ENCODE results near the gene APBB1IP. TPM values are rescaled to one million over a fixed set of nuclear protein-coding genes. Genes with fewer than 3 reads are reported as not detected.

The APBB1IP gene
- total and polyA plus RNA-seq, 2 of the 8 experiments (the other 6 are each of a cell fraction or from before 2014, with no cell fraction given), result 0.05 TPM; not detected in 1

GRCh38 chr10:26507441-26507840 is 69.3 kb downstream of the APBB1IP start:
- Histone ChIP-seq H3K4me3 (ENCODE audit: extremely low read depth in 1 of 4, insufficient read depth in 2 of 4, low read depth in 3 of 4, low read length in 4 of 4) (no peak overlapping the region), H3K27ac (ENCODE audit: low read depth, low read length) (no peak overlapping the region), H4K91ac (replicated peaks; ENCODE audit: insufficient read length, low read length) (no peak overlapping the region), H4K5ac (ENCODE audit: insufficient read length, low read depth, low read length) (no peak overlapping the region), H3K4me2 (ENCODE audit: insufficient read depth in 1 of 2, low read depth in 2 of 2, low read length in 2 of 2) (no peak overlapping the region), H3K4ac (replicated peaks; ENCODE audit: insufficient read length, low read depth, low read length) (no peak overlapping the region), H3K36me3 (ENCODE audit: control insufficient read depth in 2 of 4, insufficient read depth in 4 of 4, low read length in 3 of 4) (no peaks in the 10 kb centered on the region), H3K4me1 (replicated peaks in 1 of 4; ENCODE audit: control insufficient read depth in 3 of 4, insufficient read depth in 4 of 4, low read length in 3 of 4) (no peaks in the 10 kb centered on the region), H3K27me3 (replicated peaks in 1 of 4; ENCODE audit: control insufficient read depth in 3 of 4, extremely low read depth in 1 of 4, insufficient read depth in 3 of 4, low read length in 3 of 4) (no peaks in the 10 kb centered on the region), H3K9ac (replicated peaks in 1 of 4; ENCODE audit: extremely low read depth in 1 of 4, low read depth in 3 of 4, low read length in 3 of 4) (no peak overlapping the region), H3K23ac (ENCODE audit: insufficient read length) (no peak overlapping the region), H2BK12ac (ENCODE audit: low read depth, low read length) (no peak overlapping the region), H4K8ac (ENCODE audit: extremely low read depth, insufficient read depth, low read length) (no peak overlapping the region), H3K9me3 (ENCODE audit: insufficient read depth in 2 of 2, low read depth in 1 of 2, low read length in 1 of 2) (no peaks in the 10 kb centered on the region), H4K20me1 (replicated peaks in 1 of 2; ENCODE audit: control insufficient read depth in 1 of 2, insufficient read depth in 2 of 2, low read length in 2 of 2) (no peaks in the 10 kb centered on the region), H3K79me1 (ENCODE audit: low read depth, low read length) (no peaks in the 10 kb centered on the region), H3K14ac (ENCODE audit: insufficient read length) (no peak overlapping the region), H2AFZ (ENCODE audit: low read length) (no peak overlapping the region), H3K79me2 (ENCODE audit: control insufficient read depth in 1 of 2, insufficient read depth in 2 of 2, low read length in 2 of 2) (no peaks in the 10 kb centered on the region), H2BK20ac (ENCODE audit: low read length) (no peak overlapping the region), H2AK5ac (ENCODE audit: low read depth, low read length) (no peak overlapping the region), H3K56ac (replicated peaks; ENCODE audit: insufficient read length, low read depth, low read length) (no peak overlapping the region), H3K18ac (ENCODE audit: extremely low read depth, low read length) (no peak overlapping the region), H2BK5ac (ENCODE audit: low read depth, low read length) (no peak overlapping the region), H2BK120ac (replicated peaks; ENCODE audit: low read depth, low read length) (no peak overlapping the region), H3K23me2 (ENCODE audit: low read depth, low read length) (no peaks in the 10 kb centered on the region), H2BK15ac (ENCODE audit: low read length) (no peak overlapping the region)
- no peak for FAIRE-seq
- POLR2A ChIA-PET (ENCODE audit: partially characterized antibody), result no interaction called here
- CTCF ChIA-PET (ENCODE audit: partially characterized antibody), result interaction anchor here (0.9 to 1.3 kb wide), 4 partner anchors 9 to 172 kb away, joined by 3 read pairs; no protein-coding TSS in a partner anchor
- DNase-seq (ENCODE audit: low read depth in 1 of 2, low spot score in 2 of 2), result no peak
- no peak for TF ChIP-seq CHD7 (IDR thresholded peaks at IDR 0.05; ENCODE audit: insufficient replicate concordance, low read length)
- no peak for TF ChIP-seq JUND (IDR thresholded peaks at IDR 0.05; ENCODE audit: low read length)

Data from H1 (cell line).